Pancreas (tissue), 10 donors: ENCODE results near the gene CDCP1. TPM values are rescaled to one million over a fixed set of nuclear protein-coding genes. Genes with fewer than 3 reads are reported as not detected.

Experiments
- ATAC-seq, 4 donors: fragments of 200-7000 bp; cut with Tn5 transposase; one replicate each; pipeline versions ENCODE4 v1.8.0 to v1.9.1; 2020; ENCODE audit warnings: mild to moderate bottlenecking in 4 of 4, moderate library complexity in 4 of 4
- DNase-seq, 6 donors: peaks; one replicate each; pipeline ENCODE4 v3.0.0-alpha.2; 2020
- FAIRE-seq: peaks from 2 replicates; lab custom pipeline; 2012; peaks lifted over from hg19 to GRCh38; lab: Jason Lieb, UNC
- H3K27ac ChIP-seq, 4 donors: fragments of 200-600 bp; sonication (generic); 1 replicate in 3 of 4; 2 replicates in 1 of 4; pipeline versions ENCODE4 v1.5.0 to v1.8.0; 2020
- H3K27me3 ChIP-seq, 4 donors: fragments of 200-600 bp; one replicate each; pipeline ENCODE4 v1.8.0; 2021
- H3K36me3 ChIP-seq, 3 donors: fragments of 200-600 bp; sonication (generic) in 1 of 3; one replicate each; pipeline versions ENCODE4 v1.5.0 to v1.8.0; 2020 to 2021
- H3K4me1 ChIP-seq, 3 donors: fragments of 200-600 bp; one replicate each; pipeline ENCODE4 v1.8.0; 2021
- H3K4me3 ChIP-seq, 4 donors: fragments of 200-600 bp; sonication (generic) in 2 of 4; one replicate each; pipeline versions ENCODE4 v1.5.0 to v1.8.0; 2020 to 2021
- H3K9me3 ChIP-seq, 4 donors: fragments of 200-600 bp; one replicate each; pipeline ENCODE4 v1.8.0; 2021
- CTCF ChIP-seq, 4 donors: fragments of 200-600 bp; sonication (generic) in 3 of 4; IDR thresholded peaks; one replicate each; pipeline versions ENCODE4 v1.5.0 to v1.8.0; 2021; ENCODE audit warnings: antibody characterized with exemption in 4 of 4
- WGBS, 2 donors: extraction: QIAGEN DNeasy Blood & Tissue Kit; methylation state at CpG; one replicate each; pipeline ENCODE4 v1.1.7; 2013; 5-methylcytosine and 5-hydroxymethylcytosine counted together
- intact Hi-C, 3 donors: fragments of 100-400 bp; cut with DNase I; formaldehyde crosslinking; loops; one replicate each; pipeline versions ENCODE4 v1.11.1 to v1.14.2; 2022
- polyA plus RNA-seq, 2 donors: library from polyadenylated mRNA; stranded (reverse); fragments of 200-250 nt; gene quantifications; one replicate each; pipeline ENCODE4 v1.2.3, GENCODE V29; 2013
- total RNA-seq, 6 donors: library from RNA; stranded (reverse); fragmentation: NEBNext Ultra II Directional in 4 of 6; extraction: Animal tissue kit (Norgen Biotek cat#: 25700) in 4 of 6; gene quantifications; one replicate each; pipeline versions ENCODE4 v1.2.1 to v1.2.4, GENCODE V29; 2021 to 2023
- donor health status: healthy with polysubstance abuse.
- donor health status: DM: no; HTN: no; CAD: no; lungs with moderate emphysema.
- donor health status: DM: no; HTN: no; CAD: no.
- donor health status: control.
- donor health status: control.
- donor health status: Bipolar disorder and iron deficiency.
- donor health status: DM: yes; HTN: yes; CAD: no.
- donor health status: DM: no; HTN: no; CAD: no.
- donor health status: DM: no; HTN: no; CAD: no.
- donor health status: DM: yes; HTN: yes; CAD: no.

Gene CDCP1
- total and polyA plus RNA-seq, 8 donors: 3.4 to 22.2 (median 9.2) TPM

- DNase-seq (peak in 1 of 6 donors; percentile 26), FAIRE-seq (no peak), ATAC-seq (no peak)
- TF ChIP-seq CTCF (IDR thresholded peaks at IDR 0.05): no peak
- peaks cover 0 to 9% (median 3%) of the 10 kb centered on the region in 3 donors for H3K4me1 ChIP-seq
- no peaks in the 10 kb centered on the region for H3K9me3 ChIP-seq
- WGBS, 2 donors: 92 to 93% methylated on average over 3 of the region's 3 CpGs
- H3K4me3 ChIP-seq: no peak overlapping the region
- no peaks in the 10 kb centered on the region for H3K36me3 ChIP-seq
- intact Hi-C loops: no loop called here
- H3K27ac ChIP-seq: no peak overlapping the region
- no peaks in the 10 kb centered on the region for H3K27me3 ChIP-seq
Observed at GRCh38 chr3:45179163-45179562, 33.0 kb upstream of the CDCP1 start.

DNA sequence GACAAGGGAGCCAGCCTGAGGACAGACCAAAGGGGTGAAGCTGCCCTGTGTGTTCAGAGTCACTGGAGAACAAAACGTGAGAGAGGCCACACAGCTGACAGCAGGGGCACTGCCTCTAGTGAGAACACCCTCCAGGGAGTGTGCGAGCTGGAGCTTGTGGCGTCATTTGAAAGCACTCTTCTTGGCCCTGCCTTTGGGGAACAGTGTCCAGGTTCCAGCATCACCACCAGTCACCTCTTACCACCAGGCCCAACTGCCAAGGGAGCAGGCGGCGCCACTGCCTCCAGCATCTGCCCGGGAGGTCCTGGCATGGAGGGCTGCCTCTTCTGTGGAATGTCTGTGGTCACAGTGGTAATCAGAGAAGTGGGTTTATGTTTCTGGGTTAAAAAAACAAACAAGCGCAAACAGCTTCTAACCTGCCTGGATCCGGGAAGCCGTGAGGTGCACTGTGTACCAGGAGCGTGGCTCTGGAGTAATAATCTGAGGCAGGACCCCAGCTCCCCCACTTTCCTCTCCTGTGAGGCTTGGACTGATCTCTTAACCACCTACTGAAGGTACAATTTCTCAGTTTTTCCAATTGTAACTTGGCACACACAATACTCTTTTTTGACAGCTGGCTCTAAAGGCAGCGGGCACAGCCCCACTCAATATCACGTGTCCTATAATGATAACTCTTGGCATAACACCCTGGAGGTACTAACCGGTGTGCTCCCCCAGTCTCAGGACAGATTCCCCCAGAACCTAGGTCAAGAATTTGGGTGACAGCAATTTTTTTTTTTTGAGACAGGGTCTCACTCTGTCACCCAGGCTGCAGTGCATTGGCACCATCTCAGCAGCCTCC lies 32.2 kb upstream of the CDCP1 start:
- no peak overlapping the region for H3K27ac ChIP-seq
- intact Hi-C loops: no loop called here
- peaks cover 0 to 9% (median 3%) of the 10 kb centered on the region in 3 donors for H3K4me1 ChIP-seq
- H3K27me3 ChIP-seq: no peaks in the 10 kb centered on the region
- no peaks in the 10 kb centered on the region for H3K9me3 ChIP-seq
- FAIRE-seq: no peak
- peak in 3 of 6 donors; percentile 16 to 37 (median 17) for DNase-seq
- no peaks in the 10 kb centered on the region for H3K36me3 ChIP-seq
- peak; percentile 51 to 67 (median 60) for ATAC-seq
- WGBS, 2 donors: 51 to 55% methylated on average over 13 of the region's 13 CpGs
- no peak for TF ChIP-seq CTCF (IDR thresholded peaks at IDR 0.05)
- H3K4me3 ChIP-seq: no peak overlapping the region

DNA sequence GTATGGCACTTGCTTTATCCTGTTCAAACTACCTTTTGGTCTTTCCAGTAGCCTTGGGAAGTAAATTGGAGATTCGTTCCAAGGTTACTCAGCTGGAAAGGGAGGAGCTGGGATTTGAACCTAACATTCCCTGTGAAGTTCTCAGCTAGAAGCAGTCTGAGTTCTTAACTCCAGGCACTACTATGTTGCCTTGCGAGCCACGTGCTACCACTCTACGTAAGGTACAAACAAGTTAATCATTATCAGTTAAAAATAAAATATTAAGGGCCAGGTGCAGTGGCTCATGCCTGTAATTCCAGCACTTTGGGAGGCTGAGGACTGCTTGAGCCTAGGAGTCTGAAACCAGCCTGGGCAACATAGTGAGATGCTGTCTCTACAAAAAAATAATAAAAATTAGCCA lies 30.7 kb upstream of the CDCP1 start:
- no peak for FAIRE-seq
- Histone ChIP-seq H3K4me3 (no peak overlapping the region), H3K4me1 (peaks cover 0 to 6% (median 3%) of the 10 kb centered on the region in 3 donors), H3K27me3 (no peaks in the 10 kb centered on the region), H3K36me3 (no peaks in the 10 kb centered on the region), H3K27ac (no peak overlapping the region), H3K9me3 (no peaks in the 10 kb centered on the region)
- DNase-seq: no peak
- TF ChIP-seq CTCF (IDR thresholded peaks at IDR 0.05): no peak
- ATAC-seq: peak in 2 of 4 donors; percentile 46 to 58
- WGBS, 2 donors: 11 to 19% methylated on average over 4 of the region's 4 CpGs
- intact Hi-C loops: no loop called here

DNA sequence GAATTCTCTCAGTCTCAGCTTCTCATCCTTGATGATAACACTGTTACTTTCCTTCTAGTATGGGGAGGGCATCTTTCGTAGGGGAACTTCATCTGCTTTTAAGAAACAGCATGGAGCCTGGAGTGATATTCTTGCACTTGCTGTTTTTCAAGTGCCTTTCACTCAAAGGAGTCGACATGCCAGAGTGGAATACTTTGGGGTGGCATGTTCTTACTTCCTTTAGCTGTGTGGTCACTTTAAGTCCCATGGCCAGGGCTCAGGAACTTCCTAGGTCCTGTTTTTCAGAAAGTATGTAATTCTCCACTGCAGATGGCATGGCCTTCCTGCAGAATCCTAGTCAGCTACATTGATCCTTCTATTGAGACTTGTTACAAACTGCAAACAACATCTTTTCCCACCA lies 28.1 kb upstream of the CDCP1 start:
- no peaks in the 10 kb centered on the region for H3K27me3 ChIP-seq
- H3K4me1 ChIP-seq: peaks cover 0 to 6% (median 3%) of the 10 kb centered on the region in 3 donors
- no peaks in the 10 kb centered on the region for H3K9me3 ChIP-seq
- no peak overlapping the region for H3K4me3 ChIP-seq
- ATAC-seq: no peak
- no peaks in the 10 kb centered on the region for H3K36me3 ChIP-seq
- intact Hi-C loops: no loop called here
- TF ChIP-seq CTCF (IDR thresholded peaks at IDR 0.05): no peak
- FAIRE-seq: no peak
- no peak for DNase-seq
- 56 to 73% methylated on average over 2 of the region's 2 CpGs for WGBS, 2 donors
- no peak overlapping the region for H3K27ac ChIP-seq

- ATAC-seq: no peak
- 88 to 94% methylated on average over 1 of the region's 1 CpG for WGBS, 2 donors
- Histone ChIP-seq H3K27ac (no peak overlapping the region), H3K4me1 (peaks cover 0 to 6% (median 3%) of the 10 kb centered on the region in 3 donors), H3K4me3 (no peak overlapping the region), H3K36me3 (no peaks in the 10 kb centered on the region), H3K27me3 (no peaks in the 10 kb centered on the region), H3K9me3 (no peaks in the 10 kb centered on the region)
- no peak for DNase-seq
- no peak for TF ChIP-seq CTCF (IDR thresholded peaks at IDR 0.05)
- FAIRE-seq: no peak
- intact Hi-C loops: no loop called here
Observed at GRCh38 chr3:45173776-45174175, 27.6 kb upstream of the CDCP1 start.
